Fibroblast of the aortic adventitia (primary cell): ENCODE measurements around the gene SLC5A10. TPM values are rescaled to one million over a fixed set of nuclear protein-coding genes. Genes with fewer than 3 reads are reported as not detected.
"Not testable (repeated sequence)": the region's sequence is repeated elsewhere in the genome, so short reads cannot be mapped to it uniquely, and the experiment has no call there.

Experiments used
- DNase-seq: peaks from one replicate; pipeline ENCODE4 v3.0.0-alpha.2; 2010; ENCODE audit warnings: low read depth
- H3K4me3 ChIP-seq: 2 replicates; pipeline ENCODE4 v1.5.1; 2011; ENCODE audit warnings: low read depth, mild to moderate bottlenecking, control low read depth, low read length, moderate library complexity
- CTCF ChIP-seq: IDR thresholded peaks from 2 replicates; pipeline ENCODE4 v1.5.1; 2011; ENCODE audit warnings: mild to moderate bottlenecking, low read length, control low read depth, inconsistent platforms; ENCODE audit not compliant: insufficient read depth
- total RNA-seq: library from RNA; depleted of rRNA; stranded (reverse); fragments of >200 nt; gene quantifications from 2 replicates; pipeline ENCODE4 v1.2.3, GENCODE V29; 2012; ENCODE audit warnings: low replicate concordance

SLC5A10 gene
- total RNA-seq, 1 donor, result not detected

GRCh38 chr17:19017401-19017800 is 65.4 kb downstream of the SLC5A10 start:
- TF ChIP-seq CTCF, result no peak
- H3K4me3 ChIP-seq, result no peak overlapping the region
- DNase-seq, result no peak

DNA sequence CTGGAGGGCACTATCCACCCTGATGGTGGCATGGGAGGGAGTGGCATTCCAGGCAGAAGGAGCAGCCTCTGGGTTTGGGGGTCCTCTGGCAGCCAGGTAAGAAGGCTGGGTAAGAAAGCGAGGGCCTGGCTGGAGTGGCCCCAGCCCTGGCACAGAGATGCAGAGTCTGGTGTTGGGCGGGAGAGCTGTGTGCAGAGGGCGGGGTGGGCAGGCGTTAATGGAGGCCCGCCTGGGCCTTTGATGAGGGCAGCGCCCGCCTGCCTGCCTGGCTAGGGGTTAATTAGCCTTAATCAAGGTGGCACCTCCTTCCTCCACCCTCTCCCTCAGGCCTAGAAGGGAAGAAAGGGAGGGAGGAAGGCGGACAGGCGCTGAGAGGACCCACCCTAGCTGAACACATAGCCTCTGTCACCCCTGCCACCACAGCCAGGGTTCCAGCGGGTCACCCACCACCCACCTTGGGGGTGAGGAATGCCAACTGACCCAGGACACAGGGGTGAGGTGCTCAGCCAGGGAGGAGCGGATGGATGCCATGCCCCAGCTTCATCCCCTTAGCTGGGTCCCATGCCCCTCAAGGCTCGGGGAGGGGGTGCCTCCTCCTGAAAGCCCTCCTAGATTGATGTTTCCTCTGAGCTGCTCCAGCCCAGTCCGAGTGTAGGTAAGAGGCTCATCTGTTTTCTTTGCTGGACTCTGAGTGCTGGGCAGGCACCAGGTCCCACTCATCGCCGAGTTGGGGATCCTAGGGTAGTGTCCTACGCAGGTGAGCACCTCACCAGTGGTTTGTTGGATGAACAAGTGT is 66.0 kb downstream of the SLC5A10 start:
- DNase-seq, result no peak
- H3K4me3 ChIP-seq, result no peak overlapping the region
- no peak for TF ChIP-seq CTCF

DNA sequence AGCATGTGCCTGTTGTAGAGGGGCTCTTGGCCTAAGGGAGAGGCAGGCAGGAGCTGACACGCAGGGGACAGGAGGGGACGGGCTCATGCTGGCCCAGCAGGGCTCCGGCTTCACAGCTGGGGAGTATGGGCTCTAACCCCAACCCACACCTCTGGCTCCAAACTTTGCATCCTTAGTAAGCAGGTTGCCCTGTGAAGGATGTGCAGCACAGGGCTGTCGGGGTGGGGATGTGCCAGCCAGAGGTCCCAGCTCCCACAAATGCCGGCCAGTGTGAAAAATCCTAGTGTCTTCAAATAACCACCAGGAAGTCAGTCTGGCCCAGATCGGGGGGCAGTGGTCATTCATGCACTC is 66.6 kb downstream of the SLC5A10 start:
- H3K4me3 ChIP-seq, result no peak overlapping the region
- TF ChIP-seq CTCF, result no peak
- DNase-seq, result no peak

GRCh38 chr17:19019041-19019941 is 67.3 kb downstream of the SLC5A10 start:
- no peak for TF ChIP-seq CTCF
- H3K4me3 ChIP-seq, result no peak overlapping the region
- no peak for DNase-seq

DNA sequence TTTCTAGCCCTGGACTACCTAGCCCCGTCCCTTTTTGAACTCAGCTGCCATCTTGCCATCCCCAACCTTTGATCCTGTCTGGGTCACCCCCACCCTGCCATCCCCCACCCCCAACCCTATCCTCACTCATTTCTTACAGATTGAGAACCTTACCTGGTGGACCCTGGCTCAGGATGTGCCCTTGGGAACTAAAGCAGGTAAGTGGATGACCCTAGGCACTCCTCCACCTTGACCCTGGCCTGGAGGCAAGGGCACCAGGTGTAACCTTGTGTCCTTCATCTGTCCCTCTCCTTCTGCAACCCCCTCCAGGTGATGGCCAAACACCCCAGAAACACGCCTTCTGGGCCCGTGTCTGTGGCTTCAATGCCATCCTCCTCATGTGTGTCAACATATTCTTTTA is 68.1 kb downstream of the SLC5A10 start:
- no peak for TF ChIP-seq CTCF
- no peak overlapping the region for H3K4me3 ChIP-seq
- no peak for DNase-seq

GRCh38 chr17:19021011-19021621 is 69.2 kb downstream of the SLC5A10 start:
- not testable (repeated sequence) for H3K4me3 ChIP-seq, DNase-seq

DNA sequence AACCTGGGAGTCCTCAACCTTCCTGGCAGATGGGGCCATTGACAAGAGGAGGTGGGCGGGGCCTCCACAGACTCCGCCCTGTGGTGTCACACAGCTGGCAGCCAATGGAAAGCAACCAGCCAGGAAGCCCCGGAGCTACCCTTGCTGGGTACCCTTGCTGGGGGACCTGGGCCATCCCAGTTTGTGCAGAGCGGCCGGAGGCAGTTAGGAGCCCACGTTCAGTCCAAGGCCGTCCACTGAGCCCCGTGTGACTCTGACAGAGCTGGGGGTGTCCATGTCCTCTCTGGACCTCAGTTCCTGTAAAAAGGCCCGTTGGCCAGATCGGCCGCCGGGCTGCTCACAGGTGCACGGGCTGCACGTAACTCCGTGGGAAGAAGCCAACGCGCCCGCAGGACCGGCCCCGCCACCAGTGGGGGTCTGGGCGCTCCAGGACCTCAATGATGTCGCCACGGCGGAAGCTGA is 69.7 kb downstream of the SLC5A10 start:
- no peak for TF ChIP-seq CTCF
- DNase-seq, result no peak
- H3K4me3 ChIP-seq, result no peak overlapping the region
